GM21717 (cell line): ENCODE measurements around the gene PDE3A.

Experiments
- ATAC-seq: cut with Tn5 transposase; IDR thresholded peaks from one replicate; pipeline ENCODE4 v1.9.1; 2021; ENCODE audit warnings: mild to moderate bottlenecking, moderate library complexity; ENCODE audit not compliant: unreplicated experiment

The PDE3A gene

DNA sequence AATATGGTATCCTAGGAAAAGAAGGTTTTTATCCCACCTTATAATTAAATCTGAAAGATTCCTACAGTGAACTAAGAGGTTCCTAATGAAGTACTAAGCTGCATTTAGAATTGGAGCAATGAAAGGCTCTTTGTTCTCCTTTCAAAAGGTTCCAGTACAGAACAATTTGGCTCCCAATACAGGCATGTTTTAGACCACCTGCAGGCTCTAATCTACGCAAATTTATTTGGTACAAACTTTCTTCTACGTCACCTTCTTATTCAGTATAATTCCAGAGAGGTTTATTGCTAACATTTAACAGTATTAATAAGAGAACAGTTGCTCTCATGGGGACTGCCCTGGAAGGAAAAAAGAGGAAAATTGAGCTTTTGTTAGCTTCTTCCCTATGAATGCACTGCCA is 289.2 kb downstream of the PDE3A start:
- ATAC-seq: no peak

DNA sequence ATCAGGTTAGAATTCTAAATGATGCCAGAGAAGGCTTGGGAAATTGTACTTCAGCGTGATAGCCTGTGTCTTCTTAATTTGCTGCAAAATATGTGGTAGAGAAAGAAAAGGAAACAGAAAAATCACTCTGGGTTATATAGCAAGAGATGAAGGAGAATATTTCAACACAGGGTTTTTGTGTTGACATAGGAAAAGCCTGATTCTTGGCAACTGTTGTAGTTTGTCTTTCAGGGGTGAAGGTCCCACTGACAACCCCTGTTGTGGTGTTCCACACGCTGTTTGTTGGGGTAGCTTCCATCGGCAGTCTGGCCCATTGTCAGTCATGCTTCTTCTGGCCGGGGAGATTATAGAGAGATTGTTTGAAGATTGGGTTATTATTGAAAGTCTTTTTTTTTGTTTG is 313.0 kb downstream of the PDE3A start:
- no peak for ATAC-seq

DNA sequence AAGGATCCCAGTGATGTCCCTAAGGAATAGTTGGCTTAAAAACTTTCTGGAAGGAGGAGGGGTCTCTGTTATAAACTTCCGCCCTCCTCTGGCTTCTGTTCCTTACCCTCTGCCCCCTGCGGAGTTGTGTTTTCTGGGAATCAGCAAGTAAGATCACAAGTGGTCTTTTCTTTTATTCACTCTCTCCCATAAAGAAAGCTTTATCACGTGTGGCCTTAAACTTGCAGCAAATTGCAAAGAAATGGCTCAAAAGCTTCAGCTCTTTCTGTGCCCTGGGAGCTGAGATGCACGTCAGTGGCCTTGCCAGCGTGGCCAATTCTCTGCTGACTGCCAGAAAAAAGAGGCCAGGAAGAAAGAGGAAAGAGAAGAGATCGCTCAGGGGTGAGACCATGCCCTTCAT is 326.9 kb downstream of the PDE3A start, which contains the start of gene SLCO1C1:
TSS of gene SLCO1C1 (plus strand) at position 101 of the 400 bp plus-strand sequence. CDS start 4,245 bp downstream, outside the sequence.
- no peak for ATAC-seq

DNA sequence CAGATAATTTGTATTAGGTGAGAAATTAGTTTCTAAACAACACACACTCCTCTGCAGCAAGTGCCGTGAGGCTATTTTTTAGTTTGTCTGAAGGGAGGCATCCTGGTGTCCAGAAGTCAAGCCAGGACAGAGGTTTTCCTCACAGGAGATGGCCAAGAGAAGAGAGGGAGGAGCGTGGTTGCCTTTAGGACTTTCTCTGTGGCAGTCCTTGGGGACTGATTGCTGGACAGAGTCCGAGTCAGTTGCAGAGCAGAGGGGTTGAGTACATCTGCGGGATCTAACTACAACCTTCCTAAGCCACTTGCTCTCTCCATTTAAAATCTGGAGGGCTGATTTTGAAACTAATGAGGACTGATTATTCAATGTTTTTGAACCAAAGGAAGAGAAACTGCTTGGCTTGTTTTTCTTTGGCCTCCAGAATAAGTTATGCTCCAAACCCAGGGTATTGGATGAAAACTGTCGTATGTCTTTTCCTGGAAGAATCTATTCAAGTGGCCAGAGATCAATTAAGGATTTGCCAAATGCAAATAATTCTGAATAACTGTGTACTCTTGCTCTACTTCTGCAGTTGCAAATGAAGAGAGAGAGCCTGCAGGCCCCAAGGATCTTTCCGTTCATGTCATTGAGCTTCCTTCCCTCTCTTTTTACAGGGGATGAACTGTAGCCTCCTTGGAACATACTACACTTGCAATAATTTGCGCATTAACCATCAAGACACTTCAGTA is 328.0 kb downstream of the PDE3A start:
- no peak for ATAC-seq

DNA sequence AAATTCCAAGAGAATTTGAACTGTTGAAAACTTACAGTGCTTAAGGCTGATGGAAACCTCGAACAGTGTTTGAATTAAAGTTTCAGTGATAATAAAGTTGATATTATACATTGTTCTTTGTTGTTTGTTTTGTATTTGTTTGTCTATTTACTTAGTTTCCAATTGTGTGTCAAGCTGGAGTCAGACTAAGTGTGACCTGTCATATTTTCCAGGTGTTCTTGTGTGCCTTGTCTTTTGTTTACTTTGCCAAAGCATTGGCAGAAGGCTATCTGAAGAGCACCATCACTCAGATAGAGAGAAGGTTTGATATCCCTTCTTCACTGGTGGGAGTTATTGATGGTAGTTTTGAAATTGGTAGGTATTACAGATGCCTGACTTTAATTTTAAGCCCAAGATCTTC is 332.8 kb downstream of the PDE3A start:
- no peak for ATAC-seq

DNA sequence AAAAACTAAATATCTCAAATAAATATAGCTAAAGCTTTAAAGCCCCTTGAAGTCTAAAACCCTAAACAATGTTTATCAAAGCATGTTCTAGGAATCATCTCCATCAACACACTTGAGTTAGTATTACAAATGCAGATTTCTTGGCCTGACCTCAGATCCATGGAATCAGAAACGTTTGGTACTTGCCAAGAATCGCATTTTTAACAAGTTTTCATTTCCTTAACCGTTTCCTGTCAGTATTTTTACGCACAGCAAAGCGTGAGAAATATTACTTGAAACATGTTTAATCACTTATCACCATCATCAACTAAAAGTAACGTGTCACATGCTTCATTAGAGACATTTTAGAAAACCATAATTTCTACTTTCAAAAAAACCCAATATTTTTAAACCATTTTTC is 336.5 kb downstream of the PDE3A start:
- ATAC-seq: no peak

DNA sequence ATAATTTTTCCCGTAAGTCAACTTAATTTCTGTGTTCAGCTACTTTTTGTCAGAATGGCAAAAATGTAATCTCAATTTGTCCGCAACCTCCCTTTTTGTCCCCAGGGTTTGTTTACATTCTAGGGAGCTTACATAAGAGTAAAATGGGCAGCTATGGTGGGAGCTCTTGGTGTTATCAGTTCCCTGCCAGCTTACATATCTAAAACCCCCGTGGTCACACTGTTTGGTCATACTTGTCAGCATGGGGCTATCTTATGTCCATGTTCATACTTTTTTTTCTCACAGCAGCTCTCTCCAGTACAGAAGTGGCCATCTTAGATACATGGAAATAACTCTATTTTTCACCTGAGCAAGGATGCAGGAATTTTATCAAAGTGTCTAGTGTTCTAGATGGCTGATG is 343.5 kb downstream of the PDE3A start:
- ATAC-seq: no peak

DNA sequence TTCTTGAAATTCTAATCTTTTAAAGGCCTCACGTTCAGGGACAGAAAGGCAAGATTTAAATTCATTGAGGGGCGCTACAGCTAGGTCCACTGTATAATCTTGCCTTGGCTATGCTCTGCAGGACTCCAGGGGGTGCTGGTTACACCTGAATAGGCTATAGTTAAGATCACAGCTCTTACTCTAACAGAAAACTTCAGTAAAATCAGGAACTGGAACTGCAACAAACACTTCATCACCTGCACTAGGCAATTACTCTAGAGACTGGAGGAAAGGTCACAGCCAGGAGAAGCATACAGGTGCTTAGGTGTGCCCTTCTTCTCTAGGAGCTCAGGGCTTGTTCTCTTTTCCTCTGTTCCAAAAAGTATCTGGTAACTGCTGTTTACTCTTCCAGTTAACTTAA is 347.7 kb downstream of the PDE3A start:
- ATAC-seq: no peak

DNA sequence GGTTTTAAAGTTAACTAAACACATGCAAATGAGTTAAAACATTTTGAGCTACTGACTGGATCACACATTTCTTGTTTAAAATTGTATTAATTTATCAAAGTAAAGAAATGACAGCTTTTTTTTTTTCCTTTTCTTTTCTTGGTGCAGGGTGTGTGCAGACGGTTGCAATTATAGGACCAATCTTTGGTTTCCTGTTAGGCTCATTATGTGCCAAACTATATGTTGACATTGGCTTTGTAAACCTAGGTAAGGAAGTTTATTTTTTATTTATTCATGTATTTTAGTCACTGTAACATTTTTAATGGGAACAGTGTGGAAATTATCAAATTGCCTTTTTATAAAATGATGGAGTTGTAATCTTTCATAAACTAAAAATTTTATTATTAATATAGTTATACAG is 348.6 kb downstream of the PDE3A start:
- no peak for ATAC-seq

DNA sequence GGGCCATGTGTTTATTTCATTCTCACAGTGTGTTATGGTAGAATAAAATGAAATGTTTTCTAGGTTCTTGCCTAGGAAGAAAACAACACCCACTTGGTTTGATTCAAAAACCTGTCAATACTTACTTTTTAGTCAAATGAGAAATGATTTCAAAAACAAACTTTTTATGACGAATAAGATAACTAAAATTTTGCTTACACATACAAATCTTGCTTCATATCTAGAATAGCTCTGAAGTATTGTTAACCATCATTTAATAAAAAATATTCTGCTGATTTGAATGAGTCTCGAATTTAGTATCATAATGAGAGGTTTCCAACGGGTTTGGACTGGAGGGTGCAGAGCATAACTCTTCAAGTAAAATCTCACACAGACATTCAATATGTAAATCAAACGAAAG is 350.0 kb downstream of the PDE3A start:
- no peak for ATAC-seq

DNA sequence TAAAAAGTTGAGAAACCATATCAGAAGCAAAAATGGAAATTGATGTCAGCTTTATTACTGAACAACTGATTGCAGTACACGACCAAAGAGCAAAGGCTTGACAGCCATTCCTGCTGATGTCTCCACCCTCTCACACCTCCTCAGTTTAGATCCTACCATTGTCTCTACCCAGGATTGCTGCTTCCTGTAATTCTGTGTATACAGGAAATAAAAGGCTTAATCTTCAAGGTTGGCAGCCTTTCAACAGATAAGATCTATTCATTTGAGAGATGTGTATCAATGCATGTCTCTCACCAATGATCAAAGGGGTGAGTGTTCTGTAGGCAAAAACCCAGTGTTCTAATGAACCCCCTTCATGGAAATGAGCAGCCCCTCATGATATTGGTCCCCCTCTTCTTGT is 353.8 kb downstream of the PDE3A start:
- no peak for ATAC-seq

DNA sequence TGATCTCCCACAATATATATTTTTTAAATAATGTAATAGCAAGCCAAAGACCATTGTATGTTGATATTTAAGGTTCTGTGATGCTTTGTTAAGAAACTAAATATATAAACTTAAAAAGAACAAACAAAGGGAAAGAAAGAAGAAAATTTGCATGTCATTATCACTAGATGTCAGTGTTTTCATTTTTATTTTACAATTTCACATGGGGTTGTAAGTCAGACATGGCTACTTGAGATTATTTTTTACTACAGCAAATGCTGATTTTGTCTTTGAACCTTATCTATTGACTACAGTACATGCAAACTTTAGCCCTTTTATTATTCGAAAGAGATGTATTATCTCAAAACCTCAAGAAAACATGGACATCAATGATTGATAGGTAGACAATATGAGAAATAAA is 362.9 kb downstream of the PDE3A start:
- no peak for ATAC-seq
